ENCODE data around the gene STX4.

DNA sequence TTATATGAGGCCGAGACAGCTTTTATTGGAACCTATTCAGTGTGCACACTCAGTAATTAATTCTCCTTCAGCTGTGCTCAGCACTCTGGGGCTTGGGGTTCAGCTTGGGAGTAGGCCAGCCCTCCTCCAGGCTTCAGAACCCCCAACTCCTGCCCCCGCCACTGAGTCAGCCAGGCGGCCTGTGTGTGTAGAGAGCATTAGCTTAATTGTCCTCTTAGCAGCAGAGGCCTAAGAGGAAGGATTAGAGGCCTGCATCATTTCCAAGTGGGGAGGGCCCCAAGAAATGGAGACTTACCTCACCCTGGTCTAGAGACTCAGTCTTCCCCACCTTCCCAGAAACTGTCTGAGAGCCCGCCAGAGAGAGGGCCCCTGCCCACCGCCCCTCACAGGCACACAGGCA, 54.6 kb downstream of the STX4 start:
- TF ChIP-seq, protein P1, sequence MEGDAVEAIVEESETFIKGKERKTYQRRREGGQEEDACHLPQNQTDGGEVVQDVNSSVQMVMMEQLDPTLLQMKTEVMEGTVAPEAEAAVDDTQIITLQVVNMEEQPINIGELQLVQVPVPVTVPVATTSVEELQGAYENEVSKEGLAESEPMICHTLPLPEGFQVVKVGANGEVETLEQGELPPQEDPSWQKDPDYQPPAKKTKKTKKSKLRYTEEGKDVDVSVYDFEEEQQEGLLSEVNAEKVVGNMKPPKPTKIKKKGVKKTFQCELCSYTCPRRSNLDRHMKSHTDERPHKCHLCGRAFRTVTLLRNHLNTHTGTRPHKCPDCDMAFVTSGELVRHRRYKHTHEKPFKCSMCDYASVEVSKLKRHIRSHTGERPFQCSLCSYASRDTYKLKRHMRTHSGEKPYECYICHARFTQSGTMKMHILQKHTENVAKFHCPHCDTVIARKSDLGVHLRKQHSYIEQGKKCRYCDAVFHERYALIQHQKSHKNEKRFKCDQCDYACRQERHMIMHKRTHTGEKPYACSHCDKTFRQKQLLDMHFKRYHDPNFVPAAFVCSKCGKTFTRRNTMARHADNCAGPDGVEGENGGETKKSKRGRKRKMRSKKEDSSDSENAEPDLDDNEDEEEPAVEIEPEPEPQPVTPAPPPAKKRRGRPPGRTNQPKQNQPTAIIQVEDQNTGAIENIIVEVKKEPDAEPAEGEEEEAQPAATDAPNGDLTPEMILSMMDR (IDR thresholded peaks at IDR 0.05; ENCODE audit: insufficient read depth, low read length, poor library complexity, severe bottlenecking) = no peak
- no peak for TF ChIP-seq EZH2phosphoT487 (conservative IDR thresholded peaks at IDR 0.05; ENCODE audit: low read length)

All from SU-DHL-6 (cell line).